ENCODE data around the gene TTLL11.
A peak's percentile ranks its signal among the peaks of the same experiment; 100 is the strongest.

TTLL11 gene

DNA sequence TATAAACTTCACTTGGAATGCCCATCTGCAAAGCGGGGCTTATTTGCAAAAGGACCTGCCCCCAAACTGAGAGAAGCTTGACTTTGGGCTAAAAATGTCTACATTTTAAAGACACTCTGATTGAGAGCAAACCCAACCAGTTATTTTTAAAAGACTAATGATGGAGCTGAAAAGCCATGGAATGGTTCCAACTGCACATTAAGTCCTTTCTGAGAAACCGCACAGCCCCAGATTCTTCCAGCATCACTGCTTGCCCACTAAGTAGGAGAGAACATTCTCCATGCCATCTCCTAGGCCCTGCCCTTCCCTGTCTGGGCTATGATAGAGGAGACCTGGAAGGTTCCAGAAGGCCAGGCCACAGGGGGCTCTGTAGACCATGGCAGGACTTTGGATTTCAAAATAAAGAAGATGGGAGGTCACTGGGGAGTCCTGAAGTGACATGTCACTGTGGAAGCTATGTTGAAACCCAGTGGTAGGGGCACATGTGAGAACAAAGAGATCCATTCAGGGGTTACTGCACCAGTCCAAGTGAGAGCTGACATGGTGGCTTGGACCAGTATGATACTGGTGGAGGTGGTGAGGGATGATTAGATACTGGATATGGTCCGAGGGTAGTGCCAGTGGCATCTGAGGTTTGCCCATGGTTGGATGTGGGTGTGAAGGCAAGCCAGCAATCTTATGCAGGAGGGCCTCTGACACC, 262.5 kb downstream of the TTLL11 start:
- DNase-seq (ENCODE audit: low spot score): no peak

DNA sequence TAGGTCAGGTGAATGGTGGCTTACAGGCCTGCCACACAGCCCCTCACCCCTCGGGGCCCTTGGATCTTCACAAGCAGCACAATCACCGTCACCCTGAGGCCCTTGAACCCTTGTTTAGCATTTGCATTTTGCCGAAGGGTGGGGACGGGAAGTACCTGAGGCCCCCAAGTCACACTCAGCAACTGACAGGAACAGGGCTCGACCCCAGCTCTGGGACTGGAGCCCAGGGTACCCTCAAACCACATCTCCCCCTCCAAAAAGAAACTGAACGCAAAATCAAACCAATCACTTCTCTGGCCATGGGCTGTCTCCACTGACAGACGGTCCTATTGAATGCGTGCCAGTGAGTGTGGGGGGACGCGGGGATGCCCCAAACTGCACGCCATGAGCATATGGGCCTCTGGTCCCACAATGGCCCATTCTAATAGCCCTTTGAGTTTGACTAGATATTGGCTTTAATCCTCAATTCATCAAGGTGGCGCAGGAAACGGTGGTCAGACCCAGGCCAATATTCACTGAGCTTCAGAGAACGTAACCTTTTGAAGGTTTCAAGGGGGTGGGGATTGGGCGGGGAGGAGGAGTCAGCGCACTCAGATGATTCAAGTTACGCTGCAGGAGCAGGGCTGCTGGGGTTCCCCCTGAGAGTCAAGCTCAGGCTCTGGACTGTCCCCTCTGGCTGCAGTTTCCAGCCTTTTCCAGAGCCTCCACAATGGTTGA, 265.7 kb downstream of the TTLL11 start:
- no peak for DNase-seq (ENCODE audit: low spot score)

DNA sequence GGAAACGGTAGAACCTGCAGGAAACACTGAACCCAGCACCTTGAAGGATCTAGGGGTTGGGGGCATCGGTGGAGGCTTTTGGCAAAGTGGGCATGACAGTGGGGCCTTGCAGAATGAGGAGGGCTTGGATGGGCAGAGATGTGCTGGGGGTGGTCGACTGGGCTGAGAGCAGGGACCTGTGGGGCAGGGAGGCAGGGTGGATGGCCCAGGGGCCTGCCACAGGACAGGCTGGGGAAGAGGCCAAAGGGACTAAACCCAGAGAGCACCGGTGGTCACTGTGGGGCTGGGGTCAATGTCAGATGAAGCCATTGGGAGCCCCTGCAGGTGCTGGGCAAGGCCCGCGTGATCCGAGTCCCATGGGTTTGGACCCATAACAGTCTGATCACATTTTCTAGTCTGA, 266.4 kb downstream of the TTLL11 start:
- no peak for DNase-seq (ENCODE audit: low spot score)

DNA sequence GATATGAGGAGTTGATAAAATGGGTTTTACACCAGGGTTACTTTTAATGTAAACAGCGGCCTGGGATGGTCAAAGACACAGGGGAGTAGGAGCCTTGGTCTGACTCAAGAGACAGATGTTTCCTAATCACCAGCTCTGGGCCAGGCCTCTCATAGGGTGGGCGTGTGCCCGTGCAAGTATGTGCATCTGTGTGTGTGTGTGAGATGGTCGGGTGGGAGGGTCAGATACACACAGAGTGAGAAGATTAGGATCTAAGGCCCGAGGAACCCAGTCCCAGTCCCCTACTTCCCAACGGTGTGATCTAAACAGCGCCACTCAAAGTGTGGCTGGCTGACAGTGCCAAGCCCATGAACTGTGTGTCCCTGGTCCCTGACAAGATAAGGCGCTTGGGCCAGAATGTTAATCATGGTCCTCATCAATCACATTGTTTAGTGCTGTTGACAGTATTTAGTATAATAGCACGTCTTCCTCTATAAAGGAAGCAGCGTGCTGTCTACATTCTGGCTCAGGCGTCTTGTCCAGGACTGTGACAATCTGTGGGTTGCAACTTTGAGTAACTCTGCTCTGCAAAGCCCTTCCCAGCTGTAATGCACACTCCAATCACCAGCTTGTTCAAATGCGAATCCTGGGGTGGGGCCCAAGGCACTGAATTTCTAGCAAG, 267.9 kb downstream of the TTLL11 start:
- DNase-seq (ENCODE audit: low spot score): no peak

DNA sequence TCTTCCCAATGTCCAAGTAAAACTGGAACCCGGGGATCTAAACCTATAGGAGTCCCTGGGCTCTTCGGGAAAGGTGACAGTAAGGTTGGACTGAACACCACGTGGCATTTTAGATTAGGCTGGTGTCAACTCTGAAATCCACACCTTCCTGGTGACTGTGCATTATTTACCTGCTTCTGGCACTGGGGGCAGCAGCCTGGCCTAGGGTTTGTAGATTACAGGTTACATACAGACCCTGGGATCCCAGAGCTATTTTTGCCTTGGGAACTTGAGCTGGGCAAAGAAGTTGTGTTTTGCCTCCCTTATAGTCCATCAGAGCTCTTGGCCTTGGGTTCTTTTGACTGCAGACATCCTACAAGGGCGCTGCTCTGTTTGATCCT, 268.5 kb downstream of the TTLL11 start:
- no peak for DNase-seq (ENCODE audit: low spot score)

DNA sequence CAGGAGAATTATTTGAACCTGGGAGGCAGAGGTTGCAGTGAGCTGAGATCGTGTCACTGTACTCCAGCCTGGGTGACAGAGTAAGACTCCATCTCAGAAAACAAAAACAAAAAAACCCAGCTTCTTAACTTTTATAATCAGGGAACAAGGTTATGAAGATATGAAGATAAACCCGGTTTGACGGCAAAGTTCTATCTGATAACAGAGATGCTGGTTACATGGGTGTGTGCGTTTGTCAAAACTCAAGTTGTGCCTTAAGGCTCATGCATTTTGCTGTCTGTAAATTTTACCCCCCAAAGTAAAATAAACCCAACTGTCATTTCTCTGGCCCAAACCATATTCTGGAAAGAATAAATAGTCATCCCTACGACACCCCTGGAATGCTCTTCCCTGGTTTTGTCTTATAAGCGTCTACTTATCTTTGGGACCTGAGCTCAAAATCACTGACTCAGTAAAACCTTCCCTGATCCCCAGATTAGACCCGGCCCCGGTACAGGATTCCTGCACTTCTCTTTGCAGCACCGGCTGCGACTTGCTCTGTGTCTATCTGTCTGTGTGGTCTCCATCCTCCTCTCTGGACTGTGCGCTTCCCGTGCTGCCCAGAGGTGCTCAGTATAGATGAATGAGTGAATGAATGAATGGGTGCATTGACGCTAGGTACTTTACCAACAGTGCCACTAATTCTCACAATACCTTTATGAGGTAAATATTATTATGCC, 269.5 kb downstream of the TTLL11 start:
- DNase-seq (ENCODE audit: low spot score): no peak

DNA sequence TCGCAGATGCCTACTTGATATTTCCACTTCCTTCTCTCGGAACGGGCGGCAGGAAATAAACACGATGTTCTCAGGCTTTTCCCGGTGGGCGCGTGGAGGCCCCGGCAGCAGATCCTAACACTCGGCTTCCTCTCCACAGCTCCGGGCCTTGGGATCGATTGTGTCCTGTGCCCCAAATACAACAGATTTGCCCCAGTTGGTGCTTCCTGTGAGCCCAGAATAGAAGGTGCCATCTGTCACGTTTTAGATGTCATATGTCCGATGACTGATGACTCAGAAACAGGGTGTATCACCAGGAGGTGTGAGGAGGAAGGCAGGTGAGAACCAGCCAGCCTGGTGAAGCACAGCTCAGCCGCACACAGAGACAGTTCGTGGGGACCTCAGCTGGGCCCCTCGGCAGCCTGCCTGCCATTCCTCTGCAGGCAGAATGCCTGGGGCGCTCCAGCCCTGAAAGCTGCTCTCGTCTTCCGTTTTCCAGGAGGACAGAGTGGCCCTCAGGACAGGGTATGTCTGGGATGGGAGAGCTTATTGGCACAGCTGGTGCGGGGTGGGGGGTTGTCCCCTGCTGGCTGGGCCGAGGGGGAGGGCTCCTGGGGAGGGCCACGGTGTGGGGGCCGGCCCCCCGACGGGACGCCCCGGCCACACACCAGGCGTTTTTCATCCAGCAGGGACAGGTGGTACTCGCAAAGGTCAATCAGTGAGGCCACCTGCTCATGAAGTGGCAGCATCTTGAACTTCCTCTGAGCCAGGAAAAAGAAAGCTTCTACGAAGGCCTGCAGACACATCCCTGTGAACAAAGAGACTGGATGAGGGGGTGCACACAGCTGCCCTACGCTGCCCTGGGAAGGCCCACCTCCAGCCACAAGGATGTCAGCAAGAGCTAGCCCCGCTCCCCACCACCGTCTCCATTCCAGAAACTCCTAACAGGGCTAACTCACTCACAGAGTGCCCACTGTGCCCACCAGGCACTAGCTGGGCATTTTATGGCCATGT, 270.7 kb downstream of the TTLL11 start:
- DNase-seq (ENCODE audit: low spot score): no peak

DNA sequence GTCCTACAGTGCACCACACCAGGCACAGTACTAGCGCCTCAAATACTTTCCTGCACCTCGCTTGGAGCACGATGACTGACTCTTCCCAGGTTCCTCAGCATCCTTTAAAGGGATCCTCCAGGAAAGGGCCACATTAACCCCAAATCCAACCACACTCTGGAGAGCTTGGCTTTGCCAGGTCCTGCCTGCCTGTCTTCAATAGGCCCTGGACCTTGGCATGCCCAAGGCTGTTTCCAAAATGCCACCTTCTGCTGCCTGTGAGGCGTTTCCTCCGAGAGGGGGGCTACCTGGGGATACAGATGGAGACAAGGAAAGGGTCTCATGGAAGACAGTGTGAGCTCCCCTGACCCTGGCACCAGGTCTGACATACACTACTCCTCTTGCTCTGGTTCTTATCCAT, 271.8 kb downstream of the TTLL11 start:
- no peak for DNase-seq (ENCODE audit: low spot score)

DNA sequence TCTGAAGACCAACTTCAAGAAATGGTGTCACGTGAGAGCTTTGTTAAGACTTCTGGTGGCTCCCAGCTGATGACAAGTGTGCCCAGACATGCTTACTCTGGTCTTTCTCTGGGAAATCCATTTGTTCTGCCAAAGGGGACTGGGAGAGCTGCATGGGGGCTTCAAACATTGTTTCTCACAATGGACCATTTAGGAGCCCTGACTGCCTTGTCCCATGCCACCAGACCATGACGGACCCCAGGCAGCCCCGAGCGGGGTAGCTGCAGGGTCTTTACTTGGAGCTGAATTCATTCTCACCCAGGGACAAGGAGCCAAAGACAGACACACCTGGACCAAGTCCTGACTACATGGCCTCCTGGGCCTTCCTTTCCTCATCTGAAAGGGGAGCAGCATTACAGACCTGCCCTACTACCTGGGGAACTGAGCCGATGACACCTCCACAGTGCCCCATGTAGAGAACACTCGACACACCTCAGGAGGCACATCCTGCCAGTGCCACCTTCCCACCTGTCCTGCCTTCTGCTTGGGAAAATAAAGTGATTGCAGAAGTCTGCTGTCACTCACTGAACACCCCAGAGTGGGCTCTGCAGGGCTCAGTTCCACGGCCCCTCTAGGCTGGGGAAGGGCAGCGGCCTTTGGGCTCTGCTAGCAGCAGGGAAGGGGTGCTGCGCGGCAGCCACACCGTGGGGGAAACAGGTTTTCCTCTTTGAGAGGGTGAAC, 272.7 kb downstream of the TTLL11 start:
- no peak for DNase-seq (ENCODE audit: low spot score)

DNA sequence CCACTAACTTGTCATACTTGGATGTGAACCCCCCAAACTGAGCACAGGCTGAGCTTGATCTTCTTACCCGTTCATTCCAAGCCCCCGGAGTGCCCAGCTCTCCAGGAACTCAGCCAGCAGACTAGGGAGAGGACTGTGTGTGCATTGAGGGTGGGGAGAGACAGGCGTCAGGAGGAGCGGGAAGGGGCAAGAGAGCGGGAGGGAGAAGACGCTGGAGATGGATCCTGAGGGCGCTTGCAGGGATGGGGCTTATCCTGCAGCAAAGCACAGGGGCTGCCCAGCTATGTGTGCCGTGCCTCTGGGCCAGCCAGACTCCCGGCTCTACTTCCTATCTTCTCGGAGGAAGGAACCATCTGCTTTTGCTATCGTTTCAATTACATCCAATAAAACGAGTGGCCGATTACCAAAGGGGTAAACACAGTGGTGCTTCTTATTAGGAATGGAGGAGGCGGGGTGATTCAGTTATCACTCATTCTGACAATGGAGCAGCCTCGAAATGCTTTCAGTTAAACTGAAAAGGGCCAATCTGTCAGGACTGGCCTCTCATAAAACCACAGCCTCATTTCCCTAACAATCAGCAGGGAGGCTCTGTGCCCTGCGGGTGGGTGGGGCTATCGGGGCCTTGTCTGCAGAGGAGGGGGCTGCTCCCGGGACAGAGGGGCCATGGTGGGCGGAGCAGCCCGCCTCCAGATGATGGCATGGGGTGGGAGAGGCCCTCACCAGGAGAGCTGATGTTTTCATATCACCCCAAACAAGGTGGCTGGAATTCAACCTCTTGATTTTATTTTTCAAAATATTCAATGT, 273.5 kb downstream of the TTLL11 start:
- peak; percentile 35 for DNase-seq (ENCODE audit: low spot score)

DNA sequence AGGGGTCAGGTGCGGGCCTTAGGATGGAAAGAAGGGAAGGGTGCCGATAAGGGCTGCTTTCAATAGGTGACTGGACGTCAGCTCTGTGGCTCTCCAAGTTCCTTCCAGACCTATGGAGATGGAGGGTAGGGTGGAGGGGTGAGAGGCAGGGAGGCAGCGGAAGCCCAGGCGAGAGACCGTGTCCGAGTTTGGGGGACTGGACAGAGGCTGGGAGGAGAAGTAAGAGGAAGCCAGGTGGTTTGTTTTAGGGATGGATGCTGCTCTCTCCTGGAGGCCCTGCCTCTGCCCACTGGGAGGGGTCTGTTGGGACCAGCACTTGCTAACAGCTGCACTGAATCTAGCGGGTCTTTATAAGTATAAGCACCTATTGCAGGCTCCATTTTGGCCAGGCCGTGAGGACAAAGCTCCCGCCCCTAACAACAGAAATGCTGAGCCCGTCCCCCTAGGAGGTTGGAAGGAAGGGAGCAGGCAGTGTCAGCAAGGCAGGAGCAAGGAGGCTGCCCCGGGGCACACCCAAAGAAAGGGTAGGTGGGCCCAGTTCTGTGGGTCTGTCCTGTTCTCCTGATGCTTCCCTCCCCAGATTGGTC, 274.2 kb downstream of the TTLL11 start:
- DNase-seq (ENCODE audit: low spot score): no peak

DNA sequence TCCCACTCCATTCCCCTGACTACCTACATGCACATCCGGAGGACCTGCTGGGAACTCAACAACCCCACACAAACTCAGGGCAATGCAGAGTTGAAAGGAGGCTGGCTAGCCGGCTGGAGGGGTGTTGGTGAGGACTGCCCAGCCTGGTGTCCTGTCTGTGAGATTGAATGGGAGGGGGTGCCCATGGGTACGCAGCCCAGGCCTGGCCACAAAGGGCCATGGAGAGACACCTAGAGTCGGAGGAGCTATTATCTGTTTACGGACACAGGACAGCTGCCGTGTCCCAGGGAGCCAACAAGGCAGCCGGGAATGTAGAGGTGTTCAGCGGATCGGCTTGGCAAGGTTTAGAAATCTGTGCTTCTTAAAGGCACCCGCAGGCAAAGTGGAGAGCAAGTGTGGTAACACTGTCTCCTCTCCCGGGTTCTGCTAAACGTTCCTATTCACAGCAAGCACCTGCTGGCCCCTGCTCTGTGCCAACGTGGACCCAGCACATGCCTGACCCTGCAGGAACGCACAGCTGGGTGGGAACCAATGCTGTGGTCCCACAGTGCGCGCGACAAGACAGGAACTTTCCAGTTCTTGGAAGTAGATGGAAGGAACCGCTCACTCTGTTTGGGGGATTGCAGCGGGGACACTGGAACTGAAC, 275.0 kb downstream of the TTLL11 start:
- DNase-seq (ENCODE audit: low spot score): no peak

DNA sequence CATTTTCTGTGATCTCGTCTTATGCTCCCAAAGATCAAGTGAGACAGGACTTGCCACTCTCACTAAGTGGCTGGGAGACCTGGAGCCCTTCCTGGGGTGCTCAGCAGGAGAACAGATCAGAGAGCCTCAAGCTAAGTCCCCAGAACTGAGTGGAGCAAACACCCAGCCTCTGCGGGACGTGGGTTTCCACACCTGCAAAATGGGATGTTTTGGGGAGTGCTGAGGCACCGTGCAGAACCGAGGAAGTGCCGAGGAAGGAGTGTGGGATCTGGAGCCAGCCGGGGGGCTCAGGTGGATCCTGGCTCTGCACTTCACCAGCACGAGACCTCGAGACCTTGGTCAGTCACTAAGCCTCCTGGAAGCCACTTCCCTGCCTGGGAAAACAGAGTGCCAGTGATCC, 275.6 kb downstream of the TTLL11 start:
- DNase-seq (ENCODE audit: low spot score): no peak

DNA sequence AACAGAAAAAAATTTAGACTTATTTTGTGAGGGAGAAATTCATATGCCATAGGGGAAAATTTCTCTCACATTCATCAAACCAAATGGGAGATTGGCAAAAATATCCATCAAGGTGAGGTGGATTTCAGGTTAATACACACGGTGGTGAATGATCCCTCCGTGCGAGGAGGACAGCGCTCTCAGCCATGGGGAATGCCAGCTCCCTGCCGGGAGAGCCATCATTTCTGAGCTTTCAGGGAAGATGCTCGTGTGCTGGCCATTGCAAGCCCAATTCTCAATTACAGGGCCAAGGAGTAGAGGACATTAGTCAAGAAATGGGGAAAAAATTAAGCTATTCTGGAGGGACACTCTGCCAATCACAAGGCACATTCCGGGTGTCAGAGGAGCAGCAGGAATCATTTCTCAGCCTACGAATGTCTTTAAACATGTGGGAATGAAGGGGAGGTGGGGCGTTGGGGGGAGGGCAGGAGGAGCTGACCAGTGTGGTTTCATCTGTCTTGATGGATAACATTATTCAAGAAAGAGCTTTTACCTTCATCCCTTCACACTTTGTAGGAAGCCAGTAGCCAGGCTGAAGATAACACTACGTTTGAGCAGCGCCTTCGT, 276.2 kb downstream of the TTLL11 start:
- no peak for DNase-seq (ENCODE audit: low spot score)

DNA sequence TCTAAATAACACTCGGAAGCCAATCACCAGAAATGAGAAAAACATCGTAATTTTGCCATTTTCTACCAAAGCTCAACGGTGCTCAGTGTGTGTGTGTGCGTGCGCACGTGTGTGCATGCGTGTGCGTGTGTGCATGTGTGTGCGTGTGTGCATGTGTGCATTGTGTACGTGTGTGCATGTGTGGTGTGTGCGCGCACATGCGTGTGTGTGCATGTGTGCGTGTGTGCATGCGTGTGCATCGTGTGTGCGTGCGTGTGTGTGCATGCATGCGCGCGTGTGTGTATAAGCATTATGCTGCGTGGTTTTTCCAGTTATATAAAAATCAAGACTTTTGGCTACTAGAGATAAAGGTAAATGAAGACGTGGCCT, 276.7 kb downstream of the TTLL11 start:
- DNase-seq (ENCODE audit: low spot score): no peak

DNA sequence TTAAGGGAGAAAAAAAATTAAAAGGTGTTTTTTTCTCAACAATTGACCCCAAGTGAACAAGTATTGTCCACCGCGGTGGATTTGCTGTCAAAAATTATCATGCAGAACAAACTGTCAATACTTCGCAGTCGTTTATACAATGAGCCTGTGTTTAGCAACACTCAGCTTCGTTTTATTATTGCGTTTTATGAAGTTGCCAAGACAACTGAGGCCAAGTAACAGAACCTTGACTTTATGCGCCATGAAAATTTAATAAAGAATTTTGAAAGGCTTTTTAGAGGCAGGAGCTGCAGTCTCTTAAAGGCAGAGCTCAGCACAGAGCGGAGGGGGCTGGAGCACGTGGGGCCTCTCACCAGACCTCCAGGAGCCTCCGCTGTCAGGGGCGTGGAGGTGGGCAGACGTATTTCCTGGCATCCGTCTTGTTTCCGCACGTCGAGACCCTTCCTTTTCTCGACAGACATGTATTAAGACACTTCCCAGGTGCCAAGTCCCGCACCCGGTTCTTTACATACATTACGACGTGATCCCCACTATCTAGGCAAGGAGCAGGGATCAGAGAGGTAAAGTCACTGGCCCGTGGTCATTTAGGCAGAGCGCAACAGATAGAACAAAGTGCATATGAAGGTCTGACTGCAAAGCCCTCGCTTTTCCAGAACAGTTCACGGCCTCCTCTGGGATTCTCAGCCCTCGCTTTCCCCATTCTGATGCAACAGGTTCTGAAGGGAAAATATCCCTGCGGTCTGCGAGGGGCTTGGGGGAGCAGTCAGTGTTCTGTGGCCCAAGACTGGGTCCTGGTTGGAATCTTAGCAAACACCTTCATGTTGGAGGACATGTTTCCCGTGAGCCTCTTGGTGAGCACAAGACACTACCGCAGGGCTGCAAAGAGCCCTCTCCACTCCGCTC, 277.3 kb downstream of the TTLL11 start:
- DNase-seq (ENCODE audit: low spot score): no peak

DNA sequence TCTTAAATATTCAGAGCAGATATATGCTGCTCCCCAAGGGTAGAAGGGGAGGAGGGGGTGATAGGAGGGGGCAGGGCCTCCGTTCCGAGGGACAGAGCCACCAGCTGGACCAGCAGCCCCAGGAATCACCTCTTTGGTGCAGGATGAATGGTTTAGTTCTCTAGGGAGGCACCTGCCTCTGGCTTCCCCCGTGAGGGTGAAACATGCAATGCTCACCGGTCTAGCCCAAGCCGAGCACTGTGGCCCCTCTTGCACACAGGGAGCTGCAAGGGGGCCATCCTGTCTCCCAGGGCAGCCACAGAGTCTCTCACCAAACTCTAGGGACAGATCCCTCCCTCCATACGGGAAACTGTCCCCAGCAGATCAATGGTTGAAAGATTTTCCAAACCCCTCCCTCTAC, 278.0 kb downstream of the TTLL11 start:
- no peak for DNase-seq (ENCODE audit: low spot score)

DNA sequence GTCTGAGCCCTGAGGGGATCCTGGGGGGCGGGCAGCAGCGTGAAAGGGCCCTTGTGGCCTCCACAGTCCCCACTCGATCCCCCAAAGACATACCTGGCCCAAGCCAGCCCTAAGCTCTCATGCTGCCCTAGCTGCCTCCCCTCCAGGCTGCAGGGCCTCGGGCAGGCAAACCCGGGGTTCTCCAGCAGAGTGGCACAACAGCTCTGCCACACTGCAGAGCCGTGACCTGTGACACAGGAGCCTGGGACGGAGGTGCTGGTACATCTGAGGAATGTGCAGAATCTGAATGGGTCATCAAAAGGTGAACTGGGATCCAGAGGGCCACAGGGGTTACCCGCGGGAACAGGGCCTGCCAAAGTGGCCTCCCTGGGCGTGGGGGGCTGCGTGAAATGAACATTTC, 278.5 kb downstream of the TTLL11 start:
- no peak for DNase-seq (ENCODE audit: low spot score)

All from RKO (cell line).